Measurements from ENCODE around the gene ZNF316.

Gene ZNF316

GRCh38 chr7:6636741-6637543 lies at the start of gene ZNF316:
Gene ZNF316 (plus strand): TSS chr7:6637318. CDS start chr7:6642410, 5,092 bp downstream.
- no peak for DNase-seq (ENCODE audit: low read depth)

GRCh38 chr7:6588566-6588965 lies 48.6 kb upstream of the ZNF316 start:
- no peak for DNase-seq (ENCODE audit: low read depth)

GRCh38 chr7:6589151-6589828 lies 47.8 kb upstream of the ZNF316 start:
- DNase-seq (ENCODE audit: low read depth), result no peak

- DNase-seq (ENCODE audit: low read depth), result peak; percentile 58
Measured at GRCh38 chr7:6589829-6590644, 47.1 kb upstream of the ZNF316 start, which contains the start of gene INTS15. Gene INTS15 (plus strand): TSS chr7:6590021. CDS start chr7:6590284, 263 bp downstream.

DNA sequence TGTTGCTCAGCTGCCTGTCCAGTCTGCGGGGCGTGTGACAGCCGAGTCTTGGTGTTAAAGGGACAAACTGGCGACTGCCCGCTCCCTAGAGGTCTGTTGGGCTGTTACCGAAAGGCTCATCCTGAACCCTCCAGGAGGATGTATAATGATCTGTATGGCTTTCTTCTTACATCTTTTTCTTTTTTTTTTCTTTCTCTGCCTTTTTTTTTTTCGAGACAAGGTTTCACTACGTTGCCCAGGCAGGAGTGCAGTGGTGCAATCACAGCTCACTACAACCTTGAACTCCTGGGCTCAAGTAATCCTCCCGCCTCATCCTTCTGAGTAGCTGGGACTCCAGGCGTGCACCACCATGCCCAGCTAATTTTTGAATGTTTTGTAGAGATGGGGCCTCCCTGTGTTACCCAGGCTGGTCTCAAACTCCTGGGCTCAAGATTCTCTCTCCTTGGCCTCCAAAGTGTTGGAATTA lies 46.4 kb upstream of the ZNF316 start:
- DNase-seq (ENCODE audit: low read depth), result no peak

- DNase-seq (ENCODE audit: low read depth), result no peak
Measured at GRCh38 chr7:6600093-6600492, 37.0 kb upstream of the ZNF316 start.

DNA sequence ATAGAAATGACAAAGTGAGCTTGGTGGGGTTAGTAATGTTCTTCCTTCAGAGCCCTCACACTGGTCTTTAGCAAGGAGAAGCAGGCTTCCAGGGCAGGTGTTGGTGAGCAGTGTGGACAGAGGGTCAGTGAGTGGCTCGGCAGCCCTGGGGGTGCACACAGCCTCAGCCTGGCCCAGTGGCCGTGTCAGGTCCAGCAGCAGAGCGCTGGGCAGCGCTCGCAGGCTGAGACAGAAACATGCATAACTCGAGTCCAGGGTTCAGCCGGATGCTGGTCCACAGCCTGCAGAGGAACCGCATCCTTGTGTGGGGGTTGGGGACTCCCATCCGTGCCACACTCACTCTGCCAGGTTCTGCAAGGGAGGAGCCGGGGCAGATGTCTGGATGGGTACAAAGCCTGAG lies 32.7 kb upstream of the ZNF316 start:
- DNase-seq (ENCODE audit: low read depth), result no peak

DNA sequence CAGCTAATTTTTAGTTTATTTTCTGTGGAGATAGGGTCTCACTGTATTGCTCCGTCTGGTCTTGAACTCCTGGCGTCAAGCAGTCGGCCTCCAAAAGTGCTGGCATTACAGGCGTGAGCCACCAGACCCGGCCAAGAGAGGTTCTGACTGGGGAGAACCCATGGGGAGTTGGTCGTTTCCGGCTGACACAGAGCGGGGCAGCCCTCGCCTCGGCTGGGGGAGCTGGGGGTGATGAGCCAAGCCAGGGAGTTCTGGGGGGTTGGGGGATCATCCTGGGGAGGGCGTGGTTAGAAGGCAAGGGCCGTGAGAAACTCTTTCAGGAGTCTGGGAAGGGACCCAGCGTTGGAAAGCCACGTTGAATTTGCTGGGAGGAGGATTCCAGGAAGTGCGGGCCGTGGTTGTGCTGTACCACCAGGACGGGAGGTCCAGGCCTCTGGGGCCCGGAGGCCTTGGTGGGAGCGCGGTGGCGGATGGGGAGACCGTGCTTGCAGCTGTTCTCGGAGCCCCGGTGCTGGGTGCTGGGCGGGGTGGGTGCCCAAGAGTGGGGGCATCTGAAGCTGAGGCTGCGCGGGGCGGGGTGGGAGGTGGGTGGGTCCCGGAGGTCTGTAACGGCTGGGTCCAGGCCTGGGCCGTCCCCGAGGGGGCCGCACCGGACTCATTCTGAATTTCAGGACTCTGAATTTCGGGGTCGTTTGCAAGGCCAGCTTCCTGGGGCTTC lies 30.1 kb upstream of the ZNF316 start:
- no peak for DNase-seq (ENCODE audit: low read depth)

DNA sequence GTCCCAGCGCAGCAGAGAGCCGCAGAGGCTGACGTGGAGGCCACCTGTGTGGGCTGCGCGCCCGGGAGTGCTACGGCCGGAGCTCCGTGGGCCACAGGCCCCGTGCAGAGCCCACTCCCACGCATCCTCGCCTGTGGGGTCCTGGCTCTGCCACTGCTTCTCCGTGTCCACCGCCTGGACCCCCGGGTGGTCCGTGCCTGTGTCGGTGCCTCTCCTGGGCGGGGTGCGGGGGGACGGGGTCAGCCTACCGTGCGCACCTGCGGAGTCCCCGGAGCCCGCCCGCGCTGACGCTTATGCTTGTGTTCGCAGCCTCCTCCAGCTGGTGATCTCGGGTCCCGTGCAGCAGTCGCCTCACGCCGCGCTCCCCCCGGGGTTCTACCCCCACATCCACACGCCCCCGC lies 29.5 kb upstream of the ZNF316 start:
- no peak for DNase-seq (ENCODE audit: low read depth)

- no peak for DNase-seq (ENCODE audit: low read depth)
Measured at GRCh38 chr7:6608081-6608480, 29.0 kb upstream of the ZNF316 start.

DNA sequence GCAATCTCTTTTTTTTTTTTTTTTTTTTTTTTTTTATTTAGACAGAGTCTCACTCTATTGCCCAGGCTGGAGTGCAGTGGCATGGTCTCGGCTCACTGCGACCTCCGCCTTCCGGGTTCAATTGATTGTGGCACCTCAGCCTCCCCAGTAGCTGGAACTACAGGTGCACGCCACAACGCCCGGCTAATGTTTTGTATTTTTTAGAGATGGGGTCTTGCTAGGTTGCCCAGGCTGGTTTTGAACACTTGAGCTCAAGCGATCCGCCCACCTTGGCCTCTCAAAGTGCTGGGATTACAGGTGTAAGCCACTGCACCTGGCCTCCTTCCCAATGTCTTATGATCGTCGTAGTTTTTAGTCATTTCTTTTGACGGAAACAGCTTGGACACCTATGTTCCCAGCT lies 28.3 kb upstream of the ZNF316 start:
- no peak for DNase-seq (ENCODE audit: low read depth)

DNA sequence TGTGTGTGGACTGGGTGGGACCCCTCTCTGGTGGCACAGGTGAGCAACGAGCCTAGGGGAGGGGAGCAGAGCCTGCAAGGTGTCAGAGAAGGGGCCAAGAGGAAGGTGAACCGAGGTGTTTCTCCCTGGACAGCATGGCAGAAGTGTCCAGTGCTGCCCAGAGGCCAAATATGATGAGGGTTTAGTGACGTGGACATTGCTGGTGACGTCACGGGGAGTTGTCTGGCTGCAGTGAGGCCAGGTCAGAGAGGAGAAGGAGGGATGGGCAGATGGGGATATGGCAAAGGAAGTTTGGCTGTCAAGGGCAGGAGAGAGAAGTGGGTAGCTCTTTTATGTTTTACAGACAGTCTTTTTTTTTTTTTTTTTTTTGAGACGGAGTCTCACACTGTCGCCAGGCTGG lies 24.3 kb upstream of the ZNF316 start:
- DNase-seq (ENCODE audit: low read depth), result no peak

GRCh38 chr7:6613706-6614105 lies 23.4 kb upstream of the ZNF316 start:
- DNase-seq (ENCODE audit: low read depth), result no peak

GRCh38 chr7:6614953-6615722 lies 22.0 kb upstream of the ZNF316 start, which contains the start of gene ZNF853:
Gene ZNF853 (plus strand): TSS chr7:6615610. CDS start chr7:6616175, 565 bp downstream.
- DNase-seq (ENCODE audit: low read depth), result no peak

DNA sequence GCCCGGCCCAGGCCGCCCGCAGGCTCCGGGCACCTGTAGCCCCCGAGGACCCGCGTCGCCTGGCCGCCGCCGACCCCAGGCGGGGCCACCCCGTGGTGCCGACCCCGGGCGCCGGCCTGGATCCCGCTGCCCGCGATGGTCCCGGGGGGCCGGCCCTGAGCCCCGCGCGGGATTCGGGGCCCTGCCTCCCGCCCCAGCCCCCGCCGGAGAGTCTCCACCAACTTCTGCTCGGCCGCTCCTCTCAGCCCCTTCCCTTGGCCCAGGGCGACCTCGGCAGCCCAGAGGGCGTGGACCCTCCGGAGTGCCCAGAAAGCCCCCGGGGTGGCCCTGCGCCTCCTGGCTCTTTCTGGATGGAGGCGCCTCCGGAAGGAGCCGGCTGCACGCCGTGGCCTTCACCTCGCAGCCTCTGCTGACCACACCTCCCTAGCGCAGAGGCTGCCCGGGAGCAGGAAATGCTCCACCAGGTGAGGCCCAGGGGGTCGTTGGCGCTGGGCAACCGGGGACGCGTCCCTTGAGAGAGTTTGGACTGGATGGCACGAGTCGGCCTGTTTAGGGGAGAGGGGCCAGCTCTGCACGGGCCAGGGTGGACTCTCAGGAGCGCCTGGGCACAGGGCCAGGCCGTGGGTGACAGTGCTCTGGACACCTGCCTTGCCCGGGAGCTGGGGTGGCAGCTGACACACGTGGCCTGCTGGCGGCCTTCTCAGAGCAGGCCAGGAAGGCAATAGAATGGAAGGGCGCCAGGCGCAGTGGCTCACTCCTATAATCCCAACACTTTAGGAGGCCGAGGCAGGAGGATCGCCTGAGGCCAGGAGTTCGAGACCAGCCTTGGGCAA lies 21.2 kb upstream of the ZNF316 start:
- no peak for DNase-seq (ENCODE audit: low read depth)

- DNase-seq (ENCODE audit: low read depth), result no peak
Measured at GRCh38 chr7:6616854-6617643, 20.1 kb upstream of the ZNF316 start.

GRCh38 chr7:6618621-6619020 lies 18.5 kb upstream of the ZNF316 start:
- no peak for DNase-seq (ENCODE audit: low read depth)

DNA sequence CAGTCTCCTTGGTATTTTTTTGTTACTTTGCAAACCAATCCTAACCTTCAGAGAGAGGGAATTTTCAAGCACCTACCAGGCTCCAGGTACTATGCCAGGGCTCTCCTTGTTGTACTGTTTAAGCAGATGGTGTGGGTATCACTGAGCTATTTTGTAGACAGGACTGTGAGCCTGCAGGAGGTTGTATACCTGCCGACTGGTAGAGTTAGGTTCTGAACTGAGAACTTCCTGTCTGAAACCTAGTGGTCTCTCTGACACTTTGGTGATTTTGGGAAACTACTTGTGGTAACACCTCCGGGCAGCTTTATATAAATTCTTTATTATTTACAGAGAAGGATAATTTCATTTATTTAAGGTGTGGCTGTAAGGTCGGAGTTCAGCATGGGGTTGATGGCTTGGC lies 17.2 kb upstream of the ZNF316 start:
- DNase-seq (ENCODE audit: low read depth), result no peak

Measured in GM04504 (cell line).